ELF-1 (cell line): Measurements from ENCODE around the gene LARP4.
A peak's percentile ranks its signal among the peaks of the same experiment; 100 is the strongest.
"Not testable (repeated sequence)": the region's sequence is repeated elsewhere in the genome, so short reads cannot be mapped to it uniquely, and the experiment has no call there.

Experiments used
- DNase-seq: peaks from one replicate; pipeline ENCODE4 v3.0.0-alpha.2; 2016; ENCODE audit warnings: low read depth, low spot score

LARP4 gene

GRCh38 chr12:50400638-50401499 lies at the start of gene LARP4:
Gene LARP4, plus strand, starts transcription at chr12:50400885. Its CDS starts 126 bp downstream, at chr12:50401011.
- peak; percentile 97 for DNase-seq

GRCh38 chr12:50351120-50352043 lies 49.3 kb upstream of the LARP4 start:
- DNase-seq: peak; percentile 10

- DNase-seq: peak; percentile 6
These were observed 47.3 kb upstream of the LARP4 start for GRCh38 chr12:50353404-50353803.

- DNase-seq: no peak
These were observed 46.7 kb upstream of the LARP4 start for GRCh38 chr12:50353869-50354593.

- no peak for DNase-seq
These were observed 45.8 kb upstream of the LARP4 start for GRCh38 chr12:50354908-50355307.

GRCh38 chr12:50355365-50355764 lies 45.3 kb upstream of the LARP4 start:
- no peak for DNase-seq

- no peak for DNase-seq
These were observed 38.0 kb upstream of the LARP4 start for GRCh38 chr12:50362671-50363070.

GRCh38 chr12:50363141-50363540 lies 37.5 kb upstream of the LARP4 start:
- no peak for DNase-seq

- DNase-seq: no peak
These were observed 34.8 kb upstream of the LARP4 start for GRCh38 chr12:50365709-50366406.

- not testable (repeated sequence) for DNase-seq
These were observed 30.0 kb upstream of the LARP4 start for GRCh38 chr12:50370672-50371071.

GRCh38 chr12:50375802-50376201 lies 24.9 kb upstream of the LARP4 start:
- DNase-seq: no peak

- DNase-seq: no peak
These were observed 19.8 kb upstream of the LARP4 start for GRCh38 chr12:50380761-50381325.

- DNase-seq: no peak
These were observed 13.2 kb upstream of the LARP4 start for GRCh38 chr12:50387487-50387886.

GRCh38 chr12:50387972-50388478 lies 12.7 kb upstream of the LARP4 start:
- peak; percentile 42 for DNase-seq

- peak; percentile 29 for DNase-seq
These were observed 11.9 kb upstream of the LARP4 start for GRCh38 chr12:50388793-50389192.

- no peak for DNase-seq
These were observed 10.4 kb upstream of the LARP4 start for GRCh38 chr12:50390316-50390741.

- DNase-seq: no peak
These were observed 6.1 kb upstream of the LARP4 start for GRCh38 chr12:50394469-50395029.

GRCh38 chr12:50397117-50397650 lies 3.5 kb upstream of the LARP4 start:
- DNase-seq: no peak

GRCh38 chr12:50398931-50399330 lies 1.8 kb upstream of the LARP4 start:
- no peak for DNase-seq

GRCh38 chr12:50400104-50400637 lies 514 bp upstream of the LARP4 start:
- DNase-seq: no peak
